ENCODE measurements around the gene HUNK.

HUNK gene

DNA sequence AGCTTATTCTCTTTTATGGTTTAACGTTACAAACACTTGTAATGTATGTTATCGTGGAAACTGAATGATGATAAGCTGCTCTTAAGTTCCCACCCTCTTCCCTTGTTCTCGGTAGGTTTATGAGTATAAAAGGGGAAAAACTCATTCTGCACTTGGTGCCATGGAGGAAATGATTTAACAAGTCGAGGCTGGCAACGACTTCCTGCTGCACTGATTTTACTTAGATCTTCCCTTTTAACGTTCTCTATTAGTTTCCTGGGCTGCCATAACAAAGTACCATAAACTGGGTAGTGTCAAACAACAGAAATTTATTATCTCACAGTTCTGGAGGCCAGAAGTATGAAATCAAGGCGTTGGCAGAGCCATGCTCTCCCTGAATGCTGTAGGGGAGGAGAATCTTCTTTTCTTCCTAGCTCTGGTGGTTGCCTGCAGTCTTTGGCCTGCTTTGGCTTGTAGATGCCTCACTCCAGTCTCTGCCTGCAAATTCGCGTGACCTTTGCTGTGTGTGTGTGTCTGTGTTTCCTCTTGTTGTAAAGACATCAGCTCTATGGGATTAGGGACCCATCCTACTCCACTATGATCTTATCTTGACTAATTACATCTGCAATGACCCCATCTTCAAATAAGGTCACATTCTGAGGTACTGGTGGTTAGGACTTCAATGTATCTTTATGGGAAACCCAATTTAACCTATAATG is 26.3 kb downstream of the HUNK start:
- DNase-seq: no peak

DNA sequence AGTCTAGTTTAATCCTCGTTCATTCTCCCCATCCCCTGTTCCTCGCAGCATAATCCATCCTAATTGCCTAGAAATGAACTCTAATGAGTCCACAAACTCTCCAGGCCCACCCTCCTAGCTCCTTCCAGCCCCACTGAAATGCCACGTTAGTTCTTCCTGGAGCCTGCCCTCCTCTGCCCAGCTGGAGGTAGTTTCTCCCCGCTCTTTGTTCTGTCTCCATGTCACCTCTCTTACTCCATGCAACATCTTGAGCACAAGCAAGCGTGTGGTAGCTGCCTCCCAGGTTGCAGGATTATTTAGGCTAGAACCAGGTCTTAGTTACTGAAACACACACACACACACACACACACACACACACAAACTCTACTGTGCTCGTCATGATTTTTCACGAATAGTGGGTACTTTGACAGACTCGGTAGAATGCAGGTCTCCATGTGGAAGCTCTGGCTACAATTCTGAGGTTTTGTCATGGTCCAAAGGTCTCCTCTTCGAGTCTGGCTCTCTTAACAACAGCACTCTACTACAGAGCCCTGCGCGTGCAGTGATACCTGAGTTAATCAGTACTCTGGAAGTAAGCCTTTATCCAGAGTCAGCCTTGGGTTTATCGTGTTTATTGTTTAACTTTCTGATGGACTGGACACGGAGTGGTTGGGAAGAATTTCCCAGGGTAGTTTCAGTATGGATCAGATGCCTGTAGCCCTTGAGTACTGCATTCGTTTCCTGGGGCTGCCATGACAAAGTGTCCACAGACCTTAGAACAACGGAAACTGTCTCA is 27.5 kb downstream of the HUNK start:
- no peak for DNase-seq

DNA sequence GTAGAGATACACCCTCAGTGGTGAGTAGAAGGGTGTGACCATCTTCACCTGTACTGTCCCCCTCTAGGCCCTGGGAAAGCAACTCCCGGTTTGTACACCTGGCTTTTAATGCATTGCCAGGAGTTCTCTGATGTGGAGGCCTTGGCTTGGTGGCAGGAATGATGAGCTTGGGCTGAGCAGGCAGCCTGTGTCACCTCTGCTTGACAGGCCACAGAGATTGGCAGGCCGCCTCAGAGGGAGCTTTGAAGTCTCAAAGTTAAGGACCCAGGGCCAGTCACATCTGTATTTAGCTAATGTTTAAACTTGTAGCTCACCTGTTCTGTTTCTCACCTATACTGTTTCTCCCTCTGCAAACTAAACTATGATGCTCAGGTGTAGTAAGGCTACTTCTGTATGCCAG is 28.5 kb downstream of the HUNK start:
- DNase-seq: no peak

DNA sequence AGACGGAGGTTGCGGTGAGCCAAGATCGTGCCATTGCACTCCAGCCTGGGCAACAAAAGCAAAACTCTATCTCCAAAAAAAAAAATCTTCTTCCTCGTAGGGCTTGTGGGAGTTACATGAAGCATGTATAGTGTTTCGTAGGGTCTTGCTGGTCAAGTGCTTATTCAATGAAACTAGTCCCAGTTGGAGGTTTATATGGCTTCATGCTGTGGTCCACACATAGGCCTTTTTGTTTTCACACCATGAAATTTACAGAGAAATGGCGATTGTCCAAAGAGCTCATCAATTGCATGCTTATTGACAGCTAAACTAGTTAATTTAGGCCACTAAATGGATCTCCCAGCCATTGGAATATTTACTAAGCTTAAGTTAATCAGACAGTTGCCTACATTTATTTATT is 29.6 kb downstream of the HUNK start:
- DNase-seq: no peak

DNA sequence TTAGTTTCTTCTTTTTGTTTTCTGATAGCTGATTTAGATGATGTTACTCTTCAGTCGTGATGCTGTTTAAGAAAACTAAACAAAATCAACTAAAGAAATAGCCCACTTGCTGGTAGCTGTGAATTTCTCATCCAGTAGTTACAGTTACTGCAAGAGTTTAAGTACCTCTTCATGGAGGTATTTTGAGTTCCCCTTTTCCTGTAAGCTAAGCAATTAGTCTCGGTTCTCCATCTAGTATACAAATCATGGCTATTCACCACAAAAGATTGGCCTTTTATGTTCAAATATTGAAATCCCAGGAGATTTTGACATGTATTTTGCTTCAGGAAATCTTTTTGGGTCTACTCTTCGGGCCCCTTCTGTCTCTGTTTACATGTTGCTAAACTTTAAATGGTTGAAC is 31.1 kb downstream of the HUNK start:
- no peak for DNase-seq

DNA sequence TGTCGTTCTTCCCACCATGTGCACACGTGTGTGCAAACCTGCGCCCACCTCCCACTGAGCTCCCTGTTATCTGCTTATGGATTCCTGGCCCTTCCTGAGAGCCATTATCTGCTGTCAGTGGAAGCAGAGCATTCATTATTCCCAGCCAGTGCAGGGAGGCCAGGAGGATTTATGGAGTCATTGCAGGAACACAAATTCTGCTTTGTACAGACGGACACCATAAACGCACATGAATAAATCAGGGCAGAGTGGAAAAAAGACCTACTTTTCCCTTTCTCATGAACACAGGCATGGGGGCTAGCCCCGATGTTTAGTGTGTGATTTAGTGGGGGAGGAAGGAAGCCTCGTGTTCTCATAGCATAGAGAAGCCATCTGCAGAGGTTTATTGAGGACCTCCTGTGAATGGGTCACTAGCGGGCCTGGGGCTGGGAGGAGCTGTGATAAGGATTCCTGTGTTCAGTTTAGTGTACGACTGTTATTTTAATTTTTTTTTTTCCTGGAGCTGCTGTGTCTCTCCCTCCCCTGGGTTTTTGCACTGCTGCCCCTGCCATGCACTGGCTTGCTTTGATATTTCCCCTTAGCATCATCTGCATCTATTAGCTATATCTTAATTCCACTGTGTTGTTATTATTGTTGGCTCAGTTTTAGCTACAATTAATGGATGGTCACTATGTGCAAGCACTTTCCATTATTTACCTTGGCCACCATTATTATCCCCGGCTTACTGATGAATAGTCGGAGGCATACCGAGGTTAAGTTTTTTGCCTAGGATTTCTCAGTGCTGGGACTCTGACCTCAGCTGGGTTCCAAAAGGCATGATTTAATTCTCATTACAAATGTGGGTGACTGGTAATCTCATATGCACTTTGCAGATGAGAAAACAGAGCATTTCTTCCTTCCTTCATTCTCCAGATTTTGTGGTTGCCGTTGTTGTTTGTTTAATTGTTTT is 33.0 kb downstream of the HUNK start:
- DNase-seq: no peak

DNA sequence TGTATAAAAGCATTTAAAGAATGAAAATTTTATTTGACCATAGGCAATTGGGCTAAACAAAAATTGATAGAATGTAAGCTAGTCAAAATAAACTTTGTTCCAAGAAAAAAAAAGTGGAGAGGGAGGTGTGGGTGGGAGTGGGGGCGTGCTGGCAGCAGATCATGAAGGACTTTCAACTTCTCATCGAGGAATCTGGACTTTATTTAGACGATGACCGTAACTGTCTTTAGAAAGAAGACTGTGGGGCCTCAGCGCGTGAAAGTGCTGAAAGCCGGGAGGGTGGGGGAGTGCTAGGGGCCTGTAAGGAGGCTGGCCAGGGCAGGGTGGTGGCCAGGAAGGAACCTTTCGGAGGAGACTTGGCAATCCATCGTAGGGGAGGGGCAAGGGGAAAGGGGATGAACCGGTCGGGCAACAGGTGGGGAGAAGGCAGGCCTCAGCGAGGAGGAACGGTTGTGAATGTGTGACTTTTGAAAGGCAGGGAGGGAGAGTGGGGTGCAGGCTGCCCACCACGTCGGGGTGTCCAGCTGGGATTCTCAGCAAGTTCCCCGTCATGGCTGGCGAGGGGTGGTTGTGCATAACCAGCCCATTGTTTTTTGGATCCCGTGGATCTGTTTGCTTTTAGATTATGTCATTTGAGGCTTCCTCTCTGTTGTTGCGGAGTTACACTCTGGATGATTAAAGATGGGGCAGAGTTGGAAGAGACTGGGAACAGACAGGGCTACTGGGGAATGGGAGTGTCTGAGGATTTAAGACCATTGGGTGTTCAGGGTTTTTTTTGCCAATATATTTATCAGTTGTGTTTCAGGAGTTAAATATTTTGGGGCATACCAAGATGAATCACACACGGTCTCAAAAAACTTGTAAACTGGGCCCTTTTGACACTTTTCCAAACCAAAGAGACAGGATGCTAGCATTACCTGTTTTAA is 35.5 kb downstream of the HUNK start:
- DNase-seq: no peak

DNA sequence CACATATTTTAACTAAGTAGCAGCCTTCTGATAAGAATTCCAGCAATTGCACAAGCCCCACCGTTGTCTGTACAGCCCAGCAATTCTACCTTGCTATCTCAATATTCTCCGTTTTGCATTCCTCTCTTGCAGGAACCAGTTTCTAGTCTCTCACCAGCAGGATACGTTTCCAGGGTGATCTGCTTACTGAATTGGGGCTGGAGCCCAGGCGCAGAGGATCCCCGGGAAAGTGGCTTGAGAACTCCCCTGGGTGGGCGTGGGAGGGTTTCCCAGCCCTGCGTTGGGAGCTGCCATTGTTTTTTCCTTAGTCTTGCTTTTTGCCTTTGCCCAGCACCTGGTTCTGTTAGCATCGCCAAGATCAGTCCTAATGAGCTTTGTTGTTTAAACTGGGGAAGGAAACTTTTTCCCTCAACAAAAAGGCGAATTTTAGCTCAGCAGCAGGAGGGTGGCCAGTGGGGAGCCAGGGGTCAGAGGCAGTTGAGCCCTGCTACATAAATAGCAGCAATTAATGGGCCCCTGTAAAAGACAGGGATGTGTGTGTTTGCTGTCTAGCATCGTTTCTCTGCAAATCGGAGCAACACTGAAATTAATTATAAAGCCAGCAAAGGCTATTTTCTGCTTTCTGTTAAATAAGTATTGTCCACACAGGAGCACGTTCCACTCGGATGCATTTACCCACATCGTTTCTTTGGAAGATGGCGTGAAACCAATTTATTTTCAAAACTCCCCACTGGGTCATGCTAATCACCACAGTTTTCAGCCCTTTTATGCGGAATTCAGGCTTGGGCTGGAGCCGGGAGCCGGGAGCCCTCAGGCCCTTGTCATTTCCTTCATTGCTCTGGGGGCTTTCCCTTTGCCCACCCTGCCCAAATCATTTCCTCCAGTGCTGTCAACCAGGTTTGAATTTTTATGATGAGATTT is 36.6 kb downstream of the HUNK start:
- DNase-seq: no peak

DNA sequence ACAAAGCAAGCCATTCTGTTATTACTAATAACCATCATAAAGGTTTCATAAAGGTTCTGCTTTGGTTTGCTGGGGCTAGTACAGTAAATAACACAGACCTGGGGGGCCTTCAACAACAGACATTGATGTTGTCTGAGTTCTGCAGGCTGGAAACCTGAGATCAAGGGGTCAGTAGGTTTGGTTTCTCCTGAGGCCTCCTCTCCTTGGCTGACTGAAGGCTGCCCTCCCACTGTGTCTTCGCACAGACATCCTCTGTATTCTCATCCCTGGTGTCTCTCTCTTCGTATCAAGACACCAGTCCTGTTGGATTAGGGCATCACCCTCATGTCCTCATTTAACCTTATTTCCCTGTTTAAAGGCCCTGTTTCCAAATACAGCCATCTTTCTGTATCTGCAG is 37.3 kb downstream of the HUNK start:
- DNase-seq: no peak

DNA sequence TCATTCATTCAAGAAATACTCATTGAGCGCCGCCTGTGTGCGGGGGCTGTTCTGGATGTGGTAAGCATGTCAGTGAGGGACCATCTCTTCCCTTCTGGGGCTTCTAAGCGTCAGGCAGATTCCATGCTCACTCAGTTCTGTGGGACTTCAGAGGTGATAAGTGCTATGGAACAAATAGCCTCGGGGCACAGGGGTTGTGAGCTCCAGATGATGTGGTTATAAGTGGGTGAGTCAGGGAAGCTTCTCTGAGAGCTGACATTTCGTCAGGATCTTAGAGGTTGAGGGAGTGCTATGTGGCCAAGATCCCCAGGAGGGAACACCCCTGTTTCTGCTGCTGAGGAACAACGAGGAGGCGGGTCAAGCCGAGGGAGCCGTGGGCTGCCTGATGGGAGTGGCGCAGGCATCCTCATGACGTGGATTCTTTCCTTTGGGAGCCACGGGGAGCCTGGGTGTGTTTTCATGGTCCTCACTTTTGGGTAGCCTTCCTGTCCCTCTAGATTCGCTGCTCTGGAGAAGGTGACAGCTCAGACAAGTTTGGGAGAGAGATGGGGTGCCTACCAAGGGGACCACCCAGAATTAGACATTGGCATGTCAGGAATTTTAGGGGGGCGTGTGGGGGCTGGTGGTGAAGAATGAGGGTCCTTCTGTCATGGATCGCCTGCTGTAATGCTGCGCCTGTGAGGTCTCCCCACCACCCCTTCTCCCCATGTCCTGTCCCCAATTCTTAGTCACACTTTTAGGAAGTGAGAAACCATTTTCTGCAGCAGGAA is 38.5 kb downstream of the HUNK start:
- no peak for DNase-seq

DNA sequence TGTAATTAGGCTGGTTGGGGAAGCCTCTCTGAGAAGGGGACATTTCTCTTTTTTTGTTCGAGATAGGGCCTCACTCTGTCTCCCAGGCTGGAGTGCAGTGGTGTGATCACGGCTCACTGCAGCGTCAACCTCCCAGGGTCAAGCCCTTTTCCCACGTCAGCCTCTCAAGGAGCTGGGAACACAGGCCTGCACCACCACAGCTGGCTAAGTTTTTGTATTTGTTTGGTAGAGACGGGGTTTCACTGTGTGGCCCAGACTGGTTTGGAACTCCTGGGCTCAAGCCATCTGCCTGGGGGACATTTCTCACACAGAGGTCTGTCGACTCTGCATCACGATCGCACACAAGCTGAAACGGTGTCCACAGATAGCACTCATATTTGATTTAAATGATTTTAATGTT is 39.7 kb downstream of the HUNK start:
- no peak for DNase-seq

DNA sequence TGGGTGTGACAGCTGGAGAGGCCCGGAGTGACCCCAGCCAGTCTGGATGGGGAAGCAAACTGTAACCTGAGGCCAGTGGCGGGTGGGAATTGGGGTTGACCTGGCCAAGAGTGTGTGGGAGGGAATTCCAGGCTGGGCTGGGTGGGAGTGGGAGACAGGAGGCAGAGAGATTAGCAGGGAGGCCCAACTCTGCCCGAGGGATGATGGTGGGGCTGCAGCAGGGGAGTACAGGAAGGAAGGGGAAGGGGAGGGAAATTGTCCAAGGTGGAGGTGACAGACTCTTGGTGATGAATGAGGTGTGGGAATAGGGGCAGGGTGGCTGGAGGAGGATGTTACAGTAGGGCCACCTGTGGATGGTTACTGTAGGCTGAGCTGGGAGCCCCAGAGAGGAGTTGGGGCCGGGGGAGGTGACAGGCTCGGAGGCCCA is 40.4 kb downstream of the HUNK start:
- no peak for DNase-seq

DNA sequence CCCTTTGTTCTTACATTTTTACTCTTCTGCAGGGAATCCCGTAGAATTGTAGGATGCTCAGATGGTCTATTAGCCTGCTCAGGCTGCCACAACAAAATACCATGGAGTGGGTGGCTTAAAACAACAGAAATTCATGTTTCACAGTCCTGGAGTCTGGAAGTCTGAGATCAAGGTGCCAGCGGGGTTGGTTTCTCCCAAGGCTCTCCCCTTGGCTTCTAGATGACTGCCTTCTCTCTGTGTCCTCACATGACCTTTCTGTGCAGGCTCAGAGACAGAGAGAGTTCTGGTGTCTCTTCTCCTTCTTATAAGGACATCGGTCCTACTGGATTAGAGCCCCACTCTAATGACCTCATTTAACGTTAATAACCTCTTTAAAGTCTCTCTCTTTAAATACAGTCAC is 41.7 kb downstream of the HUNK start:
- no peak for DNase-seq

DNA sequence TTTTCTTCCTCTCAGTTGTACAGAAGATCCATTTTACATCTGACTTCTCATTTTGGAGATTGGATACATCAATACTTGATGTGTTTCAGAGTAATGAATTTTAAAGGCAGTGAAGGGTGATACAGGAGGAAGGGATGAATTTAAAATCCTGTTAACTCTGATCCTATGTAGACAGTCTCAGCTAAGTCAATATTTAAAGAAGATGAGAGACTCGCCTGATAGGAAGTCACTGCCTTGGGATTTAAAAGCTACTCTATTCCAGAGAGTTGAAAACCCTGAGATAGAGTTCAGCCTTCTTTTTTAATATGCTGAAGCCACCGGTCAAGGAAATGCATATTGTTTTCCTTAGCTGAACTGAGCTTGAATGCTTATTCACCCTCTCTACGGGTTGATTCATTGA is 42.7 kb downstream of the HUNK start:
- DNase-seq: no peak

DNA sequence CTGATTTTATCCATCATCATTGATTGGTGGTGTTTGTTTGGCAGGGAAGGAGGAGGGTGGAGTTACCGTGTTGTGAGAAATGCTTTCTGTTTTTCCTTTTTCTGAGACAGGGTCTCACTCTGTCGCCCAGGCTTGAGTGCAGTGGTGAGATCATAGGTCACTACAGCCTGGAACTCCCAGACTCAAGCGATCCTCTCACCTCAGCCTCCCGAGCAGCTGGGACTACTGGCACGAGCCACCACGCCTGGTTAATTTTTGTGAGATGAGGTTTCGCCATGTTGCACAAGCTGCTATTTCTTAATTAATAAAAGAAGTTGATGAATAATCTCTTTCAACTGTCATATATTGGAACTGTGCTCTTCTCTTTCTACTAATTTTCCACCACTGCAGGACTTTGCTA is 44.3 kb downstream of the HUNK start:
- DNase-seq: no peak

DNA sequence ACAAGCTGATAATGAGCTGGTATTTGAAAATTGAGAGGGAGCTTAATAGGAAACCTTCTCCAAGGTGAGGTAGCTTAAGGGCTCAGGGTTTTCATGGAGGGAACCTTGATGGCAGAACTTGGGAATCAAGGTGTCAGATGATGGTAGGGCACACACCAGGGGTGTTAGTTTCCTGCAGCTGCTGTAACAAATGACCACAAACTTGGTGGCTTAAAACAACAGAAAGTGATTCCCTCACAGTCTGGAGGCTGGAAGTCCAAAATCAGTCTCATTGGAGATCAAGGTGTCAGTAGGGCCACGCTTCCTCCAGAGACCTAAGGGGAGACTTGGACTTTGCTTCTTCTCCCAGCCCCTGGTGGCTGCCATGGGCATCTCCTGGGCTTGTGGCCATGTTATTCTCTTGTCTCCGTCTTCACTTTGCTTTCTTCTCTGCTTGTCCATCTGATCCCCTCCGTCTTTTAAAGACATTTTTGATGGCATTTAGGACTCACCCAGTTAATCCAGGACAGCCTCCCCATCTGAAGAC is 45.5 kb downstream of the HUNK start:
- DNase-seq: no peak

DNA sequence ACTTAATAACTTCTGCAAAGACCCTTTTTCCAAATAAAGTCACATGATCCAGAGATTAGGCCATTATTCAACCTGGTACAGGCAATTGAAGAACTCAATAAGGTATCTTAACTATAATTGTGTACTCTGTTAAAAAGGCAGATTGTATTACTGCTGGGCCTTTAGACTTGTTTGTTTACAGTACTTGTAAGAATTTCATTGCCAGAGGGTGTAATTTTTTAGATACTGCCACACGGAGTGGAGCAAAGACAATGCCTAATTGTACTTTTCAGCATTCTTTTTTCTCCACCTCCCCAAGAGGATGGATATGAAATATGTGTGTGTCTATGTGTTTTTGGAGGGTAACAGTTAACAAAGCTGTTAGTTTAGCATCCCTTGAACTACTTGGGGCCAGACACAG is 47.5 kb downstream of the HUNK start:
- DNase-seq: no peak

DNA sequence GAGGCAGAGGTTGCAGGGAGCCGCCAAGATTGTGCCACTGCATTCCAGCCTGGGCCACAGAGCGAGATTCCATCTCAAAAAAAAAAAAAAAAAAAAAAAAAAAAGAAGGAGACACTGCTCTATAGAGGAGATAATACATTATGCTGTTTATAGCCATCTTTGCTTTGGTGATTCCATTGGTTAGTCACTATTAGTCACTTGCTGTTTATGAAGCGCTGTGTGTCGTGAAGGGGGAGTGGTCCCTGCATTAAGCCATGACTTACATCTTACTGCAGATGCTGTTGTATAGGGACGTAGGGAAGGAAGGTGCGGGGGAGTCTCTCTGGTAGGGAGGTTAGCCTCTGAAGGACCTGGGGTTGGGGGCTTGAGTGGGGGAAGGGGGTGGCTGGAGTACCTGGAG is 48.3 kb downstream of the HUNK start:
- no peak for DNase-seq

DNA sequence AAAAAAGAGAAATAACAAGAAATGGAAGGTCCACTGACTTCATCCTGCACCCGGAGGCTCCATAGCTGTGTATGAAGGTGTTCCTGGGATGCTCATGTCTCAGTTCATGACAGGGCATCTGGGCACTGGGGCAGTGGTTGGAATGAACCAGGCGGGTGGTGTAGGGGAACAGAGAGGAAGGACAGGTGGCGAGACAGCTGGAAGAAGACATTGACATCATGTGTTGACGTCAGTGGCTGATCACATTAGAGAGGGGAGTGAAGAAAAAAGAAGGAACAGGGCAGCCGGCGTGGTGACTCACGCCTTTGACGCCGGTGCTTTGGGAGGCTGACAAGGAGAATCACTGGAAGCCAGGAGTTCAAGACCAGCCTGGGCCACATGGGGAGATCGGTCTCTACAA is 50.1 kb downstream of the HUNK start:
- DNase-seq: no peak

DNA sequence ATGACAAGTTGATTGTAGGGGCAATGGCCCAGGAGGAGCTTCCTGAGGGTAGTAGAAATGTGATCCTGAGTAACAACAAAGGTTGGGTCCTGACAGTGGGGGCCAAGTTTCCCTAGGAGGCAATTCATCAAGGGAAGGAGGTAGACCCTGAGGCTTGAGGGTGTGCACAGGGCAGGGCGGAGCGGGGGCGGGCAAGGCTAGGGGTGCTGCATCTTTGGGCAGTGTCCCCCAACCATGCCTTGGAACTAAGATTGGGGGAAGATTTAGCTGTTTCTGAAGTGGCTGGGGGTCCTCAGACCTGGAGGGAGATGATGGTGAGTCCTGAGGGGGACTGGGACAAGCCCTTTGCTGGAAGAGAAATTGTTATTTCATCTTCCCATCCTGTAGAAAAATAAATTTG is 50.9 kb downstream of the HUNK start:
- DNase-seq: no peak
